ENCODE results near the gene MDP1. TPM values are rescaled to one million over a fixed set of nuclear protein-coding genes. Genes with fewer than 3 reads are reported as not detected.

The MDP1 gene
- total RNA-seq, 2 donors from 2014 or later: 21.0 to 25.0 TPM

DNA sequence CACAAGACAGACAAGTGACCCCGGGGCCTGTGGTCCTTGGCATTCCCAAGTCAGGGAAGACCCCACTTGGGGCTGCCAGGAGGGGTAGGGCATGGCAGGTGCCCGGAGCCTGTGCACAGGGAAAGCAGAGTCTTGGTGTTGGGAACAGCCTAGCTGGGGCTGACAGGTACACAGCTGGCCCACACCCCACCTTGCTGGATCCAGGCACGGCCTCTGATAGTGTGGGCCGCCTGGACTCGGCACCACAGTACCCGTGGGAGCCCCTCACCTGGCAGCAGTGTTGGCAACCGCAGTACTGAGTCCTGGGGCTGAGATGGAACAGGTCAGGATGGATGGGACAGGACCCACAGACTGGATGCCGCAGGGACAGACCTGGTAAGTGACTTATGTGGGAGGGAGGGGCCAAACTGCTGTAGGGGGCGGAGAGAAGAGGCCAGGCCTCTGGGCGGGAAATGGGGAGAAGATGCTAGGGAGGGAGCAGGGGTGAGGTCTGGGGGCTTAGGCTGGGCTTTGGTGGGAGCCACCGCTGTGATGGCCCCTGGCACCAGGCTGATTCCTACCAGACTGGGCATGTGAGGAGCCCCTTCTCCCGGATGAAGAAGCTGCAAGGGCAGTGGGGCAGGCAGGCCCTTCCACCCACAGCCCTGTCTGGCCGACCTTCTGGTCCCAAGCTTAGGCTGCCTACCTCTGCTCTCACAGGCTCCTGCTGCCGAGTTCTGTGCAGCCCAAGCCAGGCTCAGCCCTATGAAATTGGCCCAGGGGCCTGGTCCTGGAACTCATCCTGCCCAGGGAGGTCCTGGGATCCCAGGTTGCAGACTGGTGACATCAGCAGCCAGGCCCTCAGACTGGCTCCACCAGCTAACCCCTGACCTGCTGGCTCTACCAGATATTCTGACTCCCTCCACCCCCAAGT is 47.2 kb upstream of the MDP1 start, which contains the start of gene TGM1:
Gene TGM1 (minus strand): TSS at position 357 of the 913 bp plus-strand sequence. CDS start 825 bp downstream, outside the sequence.
- H3K27ac ChIP-seq (ENCODE audit: low read depth, low read length): no peak within 1 kb of the TSS
- H3K36me3 ChIP-seq (ENCODE audit: control insufficient read depth, insufficient read depth, low read length): no peaks in the 10 kb centered on the region
- Mint-ChIP-seq H3K4me3 (no peak within 1 kb of the TSS), H3K27me3 (ENCODE audit: insufficient read depth) (no peaks in the 10 kb centered on the region), H3K27ac (no peak within 1 kb of the TSS), H3K36me3 (ENCODE audit: low read depth) (peaks cover 5% of the 10 kb centered on the region), H3K9me3 (no peaks in the 10 kb centered on the region), H3K4me1 (no peaks in the 10 kb centered on the region)
- H3K27me3 ChIP-seq (ENCODE audit: control insufficient read depth, insufficient read depth, low read length, poor library complexity, severe bottlenecking): no peaks in the 10 kb centered on the region
- TF ChIP-seq CTCF (conservative IDR thresholded peaks at IDR 0.05): no peak
- H3K4me1 ChIP-seq (ENCODE audit: control insufficient read depth, insufficient read depth, low read length): no peaks in the 10 kb centered on the region
- DNase-seq: peak; percentile 61
- H3K9me3 ChIP-seq (ENCODE audit: control insufficient read depth, low read length): no peaks in the 10 kb centered on the region
- WGBS, 2 experiments (ENCODE audit: insufficient coverage in 1 of 2, insufficient read length in 1 of 2): 68 to 83% methylated on average over 6 to 14 of the region's 14 CpGs
- H3K9ac ChIP-seq (ENCODE audit: extremely low read depth, low read length, poor library complexity, severe bottlenecking): no peak within 1 kb of the TSS
- H3K4me3 ChIP-seq (ENCODE audit: low read length): no peak within 1 kb of the TSS

GRCh38 chr14:24261969-24262327 is 46.1 kb upstream of the MDP1 start:
- WGBS, 2 experiments (ENCODE audit: insufficient coverage in 1 of 2, insufficient read length in 1 of 2): 93 to 97% methylated on average over 9 to 19 of the region's 19 CpGs
- Histone ChIP-seq H3K4me1 (ENCODE audit: control insufficient read depth, insufficient read depth, low read length) (no peaks in the 10 kb centered on the region), H3K27me3 (ENCODE audit: control insufficient read depth, insufficient read depth, low read length, poor library complexity, severe bottlenecking) (no peaks in the 10 kb centered on the region), H3K4me3 (ENCODE audit: low read length) (no peak overlapping the region), H3K9ac (ENCODE audit: extremely low read depth, low read length, poor library complexity, severe bottlenecking) (no peak overlapping the region), H3K27ac (ENCODE audit: low read depth, low read length) (no peak overlapping the region), H3K36me3 (ENCODE audit: control insufficient read depth, insufficient read depth, low read length) (no peaks in the 10 kb centered on the region), H3K9me3 (ENCODE audit: control insufficient read depth, low read length) (no peaks in the 10 kb centered on the region)
- no peak overlapping the region for H3K27ac Mint-ChIP-seq
- H3K36me3 Mint-ChIP-seq (ENCODE audit: low read depth): peaks cover under 1% of the 10 kb centered on the region
- DNase-seq: no peak
- no peak overlapping the region for H3K4me3 Mint-ChIP-seq
- no peaks in the 10 kb centered on the region for H3K9me3 Mint-ChIP-seq
- no peaks in the 10 kb centered on the region for H3K27me3 Mint-ChIP-seq (ENCODE audit: insufficient read depth)
- H3K4me1 Mint-ChIP-seq: no peaks in the 10 kb centered on the region
- TF ChIP-seq CTCF (conservative IDR thresholded peaks at IDR 0.05): no peak

- Mint-ChIP-seq H3K4me3 (no peak overlapping the region), H3K36me3 (ENCODE audit: low read depth) (no peaks in the 10 kb centered on the region), H3K27me3 (ENCODE audit: insufficient read depth) (no peaks in the 10 kb centered on the region), H3K9me3 (no peaks in the 10 kb centered on the region), H3K4me1 (no peaks in the 10 kb centered on the region), H3K27ac (no peak overlapping the region)
- WGBS, 2 experiments (ENCODE audit: insufficient coverage in 1 of 2, insufficient read length in 1 of 2): 90 to 97% methylated on average over 19 to 20 of the region's 20 CpGs
- Histone ChIP-seq H3K4me1 (ENCODE audit: control insufficient read depth, insufficient read depth, low read length) (no peaks in the 10 kb centered on the region), H3K27me3 (ENCODE audit: control insufficient read depth, insufficient read depth, low read length, poor library complexity, severe bottlenecking) (no peaks in the 10 kb centered on the region), H3K36me3 (ENCODE audit: control insufficient read depth, insufficient read depth, low read length) (no peaks in the 10 kb centered on the region), H3K27ac (ENCODE audit: low read depth, low read length) (no peak overlapping the region), H3K9ac (ENCODE audit: extremely low read depth, low read length, poor library complexity, severe bottlenecking) (no peak overlapping the region), H3K9me3 (ENCODE audit: control insufficient read depth, low read length) (no peaks in the 10 kb centered on the region), H3K4me3 (ENCODE audit: low read length) (no peak overlapping the region)
- DNase-seq: no peak
- no peak for TF ChIP-seq CTCF (conservative IDR thresholded peaks at IDR 0.05)
Measured at GRCh38 chr14:24261256-24261968, 45.5 kb upstream of the MDP1 start.

Measured in endodermal cell (in vitro differentiated cells).